Cardiac fibroblast (primary cell): ENCODE results near the gene ELP1.

Experiments used
- DNase-seq, 2 donors: peaks; one replicate each; pipeline versions ENCODE4 v3.0.0 to v3.0.0-alpha.2; 2010; ENCODE audit warnings: low read depth in 2 of 2
- H3K4me3 ChIP-seq, 2 donors: replicated peaks in 1 of 2; 1 replicate in 1 of 2; 2 replicates in 1 of 2; pipeline ENCODE4 v1.5.1; 2011; ENCODE audit warnings: low read depth in 2 of 2, low read length in 2 of 2, mild to moderate bottlenecking in 2 of 2, moderate library complexity in 1 of 2
- CTCF ChIP-seq: IDR thresholded peaks from one replicate; pipeline ENCODE4 v1.5.1; 2011; ENCODE audit warnings: low read depth, mild to moderate bottlenecking, low read length, inconsistent platforms

Gene ELP1

GRCh38 chr9:108953983-108954574, 20.2 kb upstream of the ELP1 start:
- no peak overlapping the region for H3K4me3 ChIP-seq
- peak; percentile 74 to 75 for DNase-seq
- peak; percentile 53 for TF ChIP-seq CTCF

DNA sequence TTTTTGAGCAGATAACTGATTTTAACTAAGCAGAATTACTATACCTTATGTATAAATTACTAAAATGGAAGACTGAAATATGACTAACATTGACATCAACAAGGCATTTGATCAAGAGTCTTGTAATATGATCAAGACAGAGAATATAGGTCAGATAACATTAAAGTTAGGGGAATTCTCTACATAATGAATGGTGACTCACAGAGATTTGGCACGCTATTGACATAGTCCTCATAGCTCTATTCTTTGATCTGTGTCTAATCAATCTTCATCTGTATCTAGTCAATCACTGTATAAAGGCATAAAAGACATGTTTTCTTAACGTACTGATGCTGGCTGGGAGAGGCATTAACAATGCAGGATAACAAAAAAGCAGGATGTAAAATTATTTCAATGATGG, 17.7 kb upstream of the ELP1 start:
- no peak overlapping the region for H3K4me3 ChIP-seq
- no peak for TF ChIP-seq CTCF
- DNase-seq: no peak

- no peak for DNase-seq
- no peak overlapping the region for H3K4me3 ChIP-seq
- no peak for TF ChIP-seq CTCF
These were observed 16.2 kb upstream of the ELP1 start for GRCh38 chr9:108950168-108950567.

- H3K4me3 ChIP-seq: no peak overlapping the region
- TF ChIP-seq CTCF: no peak
- no peak for DNase-seq
These were observed 6.1 kb upstream of the ELP1 start for GRCh38 chr9:108939975-108940374.

GRCh38 chr9:108937561-108938305, 3.8 kb upstream of the ELP1 start:
- H3K4me3 ChIP-seq: no peak overlapping the region
- DNase-seq: no peak
- no peak for TF ChIP-seq CTCF

GRCh38 chr9:108934323-108934893, 484 bp upstream of the ELP1 start, which contains the start of gene ABITRAM:
Gene ABITRAM (plus strand): TSS chr9:108934400. CDS start chr9:108934487, 87 bp downstream.
- no peak for TF ChIP-seq CTCF
- DNase-seq: peak; percentile 78 to 89
- H3K4me3 ChIP-seq: peak within 1 kb of the TSS; percentile 77 to 96
